Keratinocyte (primary cell): Measurements from ENCODE around the gene TSPAN17.

Experiments
- EZH2 ChIP-seq: IDR thresholded peaks from one replicate; pipeline ENCODE4 v1.6.1; 2012; ENCODE audit warnings: inconsistent platforms, mild to moderate bottlenecking, low read length, moderate library complexity
- TF ChIP-seq, protein P1 (sequence below), 3 experiments: IDR thresholded peaks in 1 of 3; conservative IDR thresholded peaks in 1 of 3; optimal IDR thresholded peaks in 1 of 3; 2 replicates in 2 of 3; 3 replicates in 1 of 3; pipeline versions ENCODE3 to v1.5.1; 2011; ENCODE audit warnings: low read length in 3 of 3, mild to moderate bottlenecking in 3 of 3, moderate library complexity in 2 of 3, control low read depth in 1 of 3, inconsistent platforms in 1 of 3; ENCODE audit not compliant: insufficient read depth in 2 of 3; ENCODE audit errors: extremely low read depth in 1 of 3

DNA sequence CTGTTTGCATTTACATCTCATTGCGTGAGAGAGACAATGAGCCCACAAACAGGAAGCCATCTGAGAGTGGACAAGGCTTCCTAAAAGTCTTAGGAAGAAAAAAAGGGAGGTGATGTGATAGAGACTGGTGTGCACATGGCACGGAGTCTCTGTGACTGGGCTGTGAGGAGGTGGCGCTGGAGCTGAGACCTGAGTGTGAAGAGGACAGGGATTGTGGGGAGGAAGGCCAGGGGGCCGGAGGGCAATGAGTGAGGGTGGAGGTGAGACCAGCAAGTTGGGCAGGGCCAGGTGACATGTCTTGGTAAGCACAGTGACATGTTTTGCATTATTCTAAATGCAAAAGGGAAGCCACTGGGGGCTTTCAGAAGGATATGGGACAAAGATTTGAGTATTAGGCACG lies 45.0 kb downstream of the TSPAN17 start:
- TF ChIP-seq, protein P1, sequence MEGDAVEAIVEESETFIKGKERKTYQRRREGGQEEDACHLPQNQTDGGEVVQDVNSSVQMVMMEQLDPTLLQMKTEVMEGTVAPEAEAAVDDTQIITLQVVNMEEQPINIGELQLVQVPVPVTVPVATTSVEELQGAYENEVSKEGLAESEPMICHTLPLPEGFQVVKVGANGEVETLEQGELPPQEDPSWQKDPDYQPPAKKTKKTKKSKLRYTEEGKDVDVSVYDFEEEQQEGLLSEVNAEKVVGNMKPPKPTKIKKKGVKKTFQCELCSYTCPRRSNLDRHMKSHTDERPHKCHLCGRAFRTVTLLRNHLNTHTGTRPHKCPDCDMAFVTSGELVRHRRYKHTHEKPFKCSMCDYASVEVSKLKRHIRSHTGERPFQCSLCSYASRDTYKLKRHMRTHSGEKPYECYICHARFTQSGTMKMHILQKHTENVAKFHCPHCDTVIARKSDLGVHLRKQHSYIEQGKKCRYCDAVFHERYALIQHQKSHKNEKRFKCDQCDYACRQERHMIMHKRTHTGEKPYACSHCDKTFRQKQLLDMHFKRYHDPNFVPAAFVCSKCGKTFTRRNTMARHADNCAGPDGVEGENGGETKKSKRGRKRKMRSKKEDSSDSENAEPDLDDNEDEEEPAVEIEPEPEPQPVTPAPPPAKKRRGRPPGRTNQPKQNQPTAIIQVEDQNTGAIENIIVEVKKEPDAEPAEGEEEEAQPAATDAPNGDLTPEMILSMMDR (optimal IDR thresholded peaks at IDR 0.05 in 1 of 3, IDR thresholded peaks at IDR 0.05 in 1 of 3, conservative IDR thresholded peaks at IDR 0.05 in 1 of 3; ENCODE audit: extremely low read depth in 1 of 3, insufficient read depth in 2 of 3, low read length in 3 of 3) = no peak
- no peak for TF ChIP-seq EZH2
